HG02970 (cell line): ENCODE measurements around the gene HSPBP1.
"Not testable (repeated sequence)": the region's sequence is repeated elsewhere in the genome, so short reads cannot be mapped to it uniquely, and the experiment has no call there.

Experiments
- ATAC-seq: cut with Tn5 transposase; IDR thresholded peaks from one replicate; pipeline ENCODE4 v1.9.1; 2021; ENCODE audit warnings: mild to moderate bottlenecking, moderate library complexity, moderate number of reproducible peaks; ENCODE audit not compliant: unreplicated experiment, low FRiP score

The HSPBP1 gene

DNA sequence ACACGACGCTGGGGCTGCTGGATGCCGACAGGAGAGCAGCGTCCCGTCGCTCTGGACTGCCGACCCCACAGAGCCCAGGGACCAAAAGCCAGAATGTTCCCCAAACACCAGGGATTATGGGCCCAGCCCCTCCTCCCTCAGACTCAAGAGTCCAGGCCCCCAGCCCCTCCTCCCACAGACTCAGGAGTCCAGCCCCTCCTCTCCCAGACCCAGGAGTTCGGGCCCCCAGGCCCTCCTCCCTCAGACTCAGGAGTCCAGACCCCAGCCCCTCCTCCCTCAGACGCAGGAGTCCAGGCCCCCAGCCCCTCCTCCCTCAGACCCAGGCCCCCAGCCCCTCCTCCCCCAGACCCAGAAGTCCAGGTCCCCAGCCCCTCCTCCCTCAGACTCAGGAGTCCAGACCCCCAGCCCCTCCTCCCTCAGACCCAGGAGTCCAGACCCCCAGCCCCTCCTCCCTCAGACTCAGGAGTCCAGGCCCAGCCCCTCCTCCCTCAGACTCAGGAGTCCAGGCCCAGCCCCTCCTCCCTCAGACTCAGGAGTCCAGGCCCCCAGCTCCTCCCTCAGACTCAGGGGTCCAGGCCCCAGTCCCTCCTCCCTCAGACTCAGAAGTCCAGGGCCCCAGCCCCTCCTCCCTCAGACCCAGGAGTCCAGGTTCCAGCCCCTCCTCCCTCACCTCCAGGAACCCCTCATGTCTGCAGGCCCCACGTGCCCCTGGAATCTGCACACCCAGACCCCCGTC is 55.1 kb downstream of the HSPBP1 start:
- not testable (repeated sequence) for ATAC-seq

DNA sequence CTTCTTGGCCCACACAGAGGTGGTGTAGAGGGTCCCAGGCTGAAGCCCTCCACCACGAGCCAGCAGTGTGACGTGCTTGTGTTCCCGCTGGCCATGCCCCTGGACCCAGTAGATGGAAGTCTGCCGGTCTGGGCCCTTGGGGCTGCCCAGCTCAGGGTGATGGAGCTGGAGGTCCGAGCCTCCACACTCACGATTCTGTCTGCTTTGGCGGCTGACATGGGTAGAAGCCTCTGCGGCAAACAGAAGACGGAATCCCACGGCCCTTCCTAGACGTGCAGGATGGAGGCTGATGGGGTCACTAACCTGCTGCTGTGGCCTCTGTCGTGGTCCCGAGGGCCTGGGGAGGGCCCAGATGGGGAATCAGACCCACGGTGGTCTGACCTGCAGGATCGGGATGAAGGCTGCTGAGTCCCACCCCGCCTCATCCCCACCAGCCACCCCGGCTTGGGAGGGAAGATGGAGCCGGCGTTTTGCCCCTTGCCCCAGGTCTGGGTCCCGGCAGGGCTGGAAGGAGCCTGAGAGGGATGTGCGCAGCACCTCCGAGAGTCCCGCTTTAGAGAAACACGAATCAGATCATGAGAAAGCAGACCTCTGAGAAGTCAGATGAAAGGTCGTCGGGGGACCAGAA is 55.8 kb downstream of the HSPBP1 start:
- ATAC-seq, result no peak

DNA sequence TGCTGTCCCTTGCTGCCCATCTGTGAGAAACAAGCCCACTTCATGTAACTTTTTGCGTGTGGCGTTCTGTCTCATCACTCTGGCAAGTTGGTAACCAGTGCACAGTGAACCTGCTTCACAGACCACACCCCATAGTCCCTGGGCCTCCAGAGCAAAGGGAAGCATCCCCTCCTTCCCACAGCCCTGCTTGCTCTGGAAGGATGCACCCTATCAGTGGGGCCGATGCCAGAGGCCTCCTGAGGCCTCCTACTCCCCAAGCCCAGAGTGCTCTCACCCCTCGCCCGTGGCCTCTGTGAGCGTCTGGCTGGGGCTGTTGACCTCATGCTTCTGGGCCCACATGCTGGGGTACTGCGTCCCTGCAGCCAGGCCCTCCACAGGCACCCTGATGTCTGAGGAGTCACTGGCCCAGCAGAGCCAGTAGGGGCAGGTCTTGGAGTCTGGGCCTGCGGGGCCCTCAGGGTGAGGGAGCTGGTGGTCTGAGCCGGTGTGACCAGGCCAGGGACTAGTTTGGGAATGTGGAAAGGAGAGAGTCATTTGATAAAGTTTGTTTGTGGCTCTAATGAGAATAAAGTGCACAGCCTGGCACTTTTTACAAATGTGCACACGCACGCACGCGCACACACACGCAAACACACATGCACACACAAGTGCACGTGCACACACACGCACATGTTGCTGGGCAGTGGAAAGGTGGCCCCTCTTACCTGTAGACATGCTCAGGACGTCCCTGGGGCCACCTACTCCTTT is 56.4 kb downstream of the HSPBP1 start:
- ATAC-seq, result no peak

DNA sequence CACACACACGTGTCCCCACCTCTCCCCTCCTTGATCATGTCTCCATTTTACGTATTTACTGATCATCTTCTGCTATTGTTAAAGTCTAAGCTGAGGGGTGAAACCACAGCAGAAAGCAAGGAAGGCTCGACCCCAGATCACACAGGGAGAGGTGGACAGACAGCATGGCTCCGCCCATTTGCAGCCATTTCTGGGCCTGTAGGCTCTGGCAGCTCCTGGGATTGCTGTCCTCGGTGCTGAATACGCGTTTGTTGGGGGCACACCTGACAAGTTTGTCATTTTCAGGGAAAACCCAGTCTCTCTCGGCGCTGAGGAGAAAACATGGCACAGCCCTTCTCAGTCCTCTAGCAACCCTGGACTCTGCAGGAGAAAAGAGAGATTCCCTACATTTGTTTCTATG is 59.4 kb downstream of the HSPBP1 start:
- ATAC-seq, result no peak

DNA sequence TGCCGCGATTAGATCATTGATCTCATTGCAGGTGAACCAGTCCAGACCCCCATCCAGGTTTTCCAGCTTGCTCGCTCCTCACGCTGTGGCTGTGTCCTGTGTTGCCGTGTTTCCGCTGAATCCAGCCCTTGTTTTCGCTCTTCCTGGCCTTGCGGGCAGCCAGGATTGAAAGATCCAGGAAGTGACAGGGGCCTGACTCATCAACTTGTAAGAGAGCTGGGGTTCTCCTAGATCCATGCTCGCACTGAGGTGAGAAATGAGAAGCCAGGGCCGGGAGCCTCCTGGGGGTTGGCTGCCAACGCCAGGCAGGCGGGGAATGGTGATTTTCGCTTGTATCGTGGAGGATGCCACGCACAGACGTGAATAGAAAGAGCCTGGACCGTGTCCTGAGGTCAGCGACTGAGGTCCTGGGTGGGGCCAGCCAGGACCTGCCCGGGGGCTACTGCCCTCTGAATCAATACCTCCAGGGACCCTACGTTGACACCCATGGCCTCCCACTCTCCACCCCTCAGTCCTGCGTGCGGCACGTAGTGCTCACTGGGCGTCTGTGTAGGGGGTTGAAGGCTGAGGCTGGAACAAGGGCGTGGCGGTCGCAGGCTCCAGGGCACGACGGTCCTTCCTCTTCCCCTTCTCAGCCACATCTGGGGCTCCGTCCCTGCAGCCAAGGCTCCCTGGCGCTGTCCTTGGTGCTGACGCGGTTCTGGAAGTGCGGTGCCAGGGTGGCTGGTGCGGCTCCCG is 63.3 kb downstream of the HSPBP1 start:
- no peak for ATAC-seq

DNA sequence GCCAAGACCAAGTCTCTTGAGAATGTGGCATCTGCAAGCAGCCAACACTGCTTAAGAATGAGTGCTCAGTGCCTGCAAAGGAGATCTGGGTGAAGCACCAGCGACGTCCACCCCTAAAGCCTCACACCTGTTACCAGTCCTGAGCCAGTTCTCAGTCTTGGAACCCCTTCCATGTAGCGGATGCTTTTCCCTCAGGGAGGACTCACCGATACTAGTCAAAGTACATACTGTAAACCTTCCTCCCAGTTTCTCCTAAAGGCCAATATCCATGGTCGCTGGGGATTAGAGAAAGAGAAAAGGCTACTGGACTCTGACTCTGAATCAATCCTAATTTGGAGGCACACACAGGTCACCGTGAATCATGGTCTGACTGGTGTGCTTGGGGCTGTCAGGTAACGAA is 66.4 kb downstream of the HSPBP1 start:
- no peak for ATAC-seq

DNA sequence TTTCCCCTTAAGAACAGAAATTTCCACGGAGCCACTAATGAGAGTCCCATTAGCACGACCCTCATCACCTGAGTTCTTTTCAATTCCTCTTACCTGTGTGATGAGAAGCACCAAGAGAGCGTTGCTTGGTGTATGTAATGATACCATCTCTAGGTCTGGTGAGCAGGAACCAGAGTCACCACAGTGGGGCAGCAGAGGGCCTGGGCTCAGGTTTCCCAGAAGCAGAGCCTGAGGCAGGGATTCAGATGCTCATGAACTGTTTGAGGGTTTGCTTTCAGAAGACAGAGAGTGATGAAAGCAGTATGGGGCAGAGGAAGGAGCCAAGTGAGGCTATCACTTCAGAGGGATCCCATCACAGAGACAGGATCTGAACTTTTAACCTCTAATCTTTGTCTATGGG is 67.5 kb downstream of the HSPBP1 start:
- ATAC-seq, result no peak
